ENCODE measurements around the gene FN3KRP.

DNA sequence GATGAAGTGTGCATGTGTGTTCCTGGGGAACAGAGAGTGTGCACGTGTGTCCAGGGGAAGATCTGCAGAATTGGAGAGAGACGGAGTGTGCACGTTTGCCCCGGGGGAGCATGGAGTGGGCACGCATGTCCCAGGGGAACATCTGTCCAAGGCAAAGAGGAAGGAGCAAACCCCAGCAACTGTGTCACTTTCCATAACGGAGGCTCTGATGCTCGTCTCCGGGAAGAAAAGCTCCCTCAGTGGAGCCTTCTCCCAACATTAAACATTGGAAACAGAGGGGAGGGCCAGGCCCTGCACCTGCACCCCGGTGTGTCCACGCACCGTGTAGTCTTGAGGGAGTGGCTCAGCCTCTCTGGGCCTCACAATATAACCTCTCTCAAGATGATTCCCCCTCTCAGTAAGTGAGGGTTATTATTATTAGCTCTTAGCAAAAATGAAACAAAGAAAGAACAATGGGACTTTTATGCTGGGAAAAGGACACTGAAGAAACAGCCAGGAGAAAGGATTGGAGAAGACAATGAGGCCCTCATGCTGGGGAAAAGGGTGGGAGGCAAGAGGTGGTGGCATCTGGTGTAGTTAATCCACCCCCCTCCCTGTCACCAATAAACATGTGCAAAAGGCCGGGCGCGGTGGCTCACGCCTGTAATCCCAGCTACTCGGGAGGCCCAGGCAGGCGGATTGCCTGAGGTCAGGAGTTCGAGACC is 25.6 kb upstream of the FN3KRP start:
- TF ChIP-seq, protein P1, sequence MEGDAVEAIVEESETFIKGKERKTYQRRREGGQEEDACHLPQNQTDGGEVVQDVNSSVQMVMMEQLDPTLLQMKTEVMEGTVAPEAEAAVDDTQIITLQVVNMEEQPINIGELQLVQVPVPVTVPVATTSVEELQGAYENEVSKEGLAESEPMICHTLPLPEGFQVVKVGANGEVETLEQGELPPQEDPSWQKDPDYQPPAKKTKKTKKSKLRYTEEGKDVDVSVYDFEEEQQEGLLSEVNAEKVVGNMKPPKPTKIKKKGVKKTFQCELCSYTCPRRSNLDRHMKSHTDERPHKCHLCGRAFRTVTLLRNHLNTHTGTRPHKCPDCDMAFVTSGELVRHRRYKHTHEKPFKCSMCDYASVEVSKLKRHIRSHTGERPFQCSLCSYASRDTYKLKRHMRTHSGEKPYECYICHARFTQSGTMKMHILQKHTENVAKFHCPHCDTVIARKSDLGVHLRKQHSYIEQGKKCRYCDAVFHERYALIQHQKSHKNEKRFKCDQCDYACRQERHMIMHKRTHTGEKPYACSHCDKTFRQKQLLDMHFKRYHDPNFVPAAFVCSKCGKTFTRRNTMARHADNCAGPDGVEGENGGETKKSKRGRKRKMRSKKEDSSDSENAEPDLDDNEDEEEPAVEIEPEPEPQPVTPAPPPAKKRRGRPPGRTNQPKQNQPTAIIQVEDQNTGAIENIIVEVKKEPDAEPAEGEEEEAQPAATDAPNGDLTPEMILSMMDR (IDR thresholded peaks at IDR 0.05; ENCODE audit: low read depth, low read length), result no peak
- TF ChIP-seq MAX (IDR thresholded peaks at IDR 0.05; ENCODE audit: low read depth, low read length), result no peak
